ENCODE measurements around the gene ELOVL1.

DNA sequence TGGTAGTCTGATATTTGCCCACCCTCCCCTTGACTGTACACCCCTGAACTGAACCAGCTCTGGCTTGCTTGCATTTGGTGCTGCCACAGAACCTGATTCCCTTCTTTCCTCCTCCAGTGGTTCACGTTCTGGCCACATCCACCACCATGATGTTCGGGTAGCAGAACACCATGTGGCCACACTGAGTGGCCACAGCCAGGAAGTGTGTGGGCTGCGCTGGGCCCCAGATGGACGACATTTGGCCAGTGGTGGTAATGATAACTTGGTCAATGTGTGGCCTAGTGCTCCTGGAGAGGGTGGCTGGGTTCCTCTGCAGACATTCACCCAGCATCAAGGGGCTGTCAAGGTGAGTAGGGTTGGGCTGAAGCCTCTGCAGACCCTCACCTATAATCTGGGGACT is 7.2 kb downstream of the ELOVL1 start:
- TF ChIP-seq CTCF (IDR thresholded peaks at IDR 0.05 in 2 of 3, conservative IDR thresholded peaks at IDR 0.05 in 1 of 3; ENCODE audit: borderline replicate concordance in 1 of 3, insufficient read depth in 1 of 3, low read depth in 2 of 3, low read length in 2 of 3) (no peak), EZH2phosphoT487 (IDR thresholded peaks at IDR 0.05; ENCODE audit: borderline replicate concordance) (no peak), POLR2A (IDR thresholded peaks at IDR 0.05; ENCODE audit: borderline replicate concordance, extremely low read depth, insufficient read depth, insufficient read length) (no peak), SP1 (IDR thresholded peaks at IDR 0.05; ENCODE audit: low read depth) (no peak), RAD21 (IDR thresholded peaks at IDR 0.05; ENCODE audit: low read depth) (no peak), EZH2 (IDR thresholded peaks at IDR 0.05) (no peak), ZFX (IDR thresholded peaks at IDR 0.05) (no peak), YY1 (IDR thresholded peaks at IDR 0.05; ENCODE audit: extremely low read depth, insufficient replicate concordance, low read depth, low read length) (no peak), MAX (IDR thresholded peaks at IDR 0.05) (no peak), POLR2AphosphoS5 (IDR thresholded peaks at IDR 0.05; ENCODE audit: low read depth, low read length) (no peak), JUND (IDR thresholded peaks at IDR 0.05) (no peak), SRF (IDR thresholded peaks at IDR 0.05; ENCODE audit: low read depth) (no peak), ATF3 (IDR thresholded peaks at IDR 0.05) (no peak), CEBPB (IDR thresholded peaks at IDR 0.05; ENCODE audit: low read depth) (no peak)
